ENCODE results near the gene TUBB1. TPM values are rescaled to one million over a fixed set of nuclear protein-coding genes. Genes with fewer than 3 reads are reported as not detected.

Gene TUBB1
- total RNA-seq, 1 donor from 2014 or later: not detected

- H3K36me3 ChIP-seq (ENCODE audit: control insufficient read depth, insufficient read depth, low read length): peaks cover 4% of the 10 kb centered on the region
- TF ChIP-seq CTCF (IDR thresholded peaks at IDR 0.05; ENCODE audit: insufficient read depth, low read length, poor library complexity, severe bottlenecking): no peak
These were observed 26.3 kb upstream of the TUBB1 start for GRCh38 chr20:58992911-58993310.

GRCh38 chr20:58993332-58994248 is 25.6 kb upstream of the TUBB1 start:
- Histone ChIP-seq H3K4me3 (ENCODE audit: low read depth, low read length) (no peak overlapping the region), H3K36me3 (ENCODE audit: control insufficient read depth, insufficient read depth, low read length) (peaks cover 4% of the 10 kb centered on the region), H3K27me3 (ENCODE audit: control insufficient read depth, insufficient read depth, low read length) (no peaks in the 10 kb centered on the region)
- TF ChIP-seq CTCF (IDR thresholded peaks at IDR 0.05; ENCODE audit: insufficient read depth, low read length, poor library complexity, severe bottlenecking): no peak
- DNase-seq (ENCODE audit: low read depth): no peak

More at GRCh38 chr20:58992911-58993310, 26.3 kb upstream of the TUBB1 start:
- H3K4me3 ChIP-seq (ENCODE audit: low read depth, low read length): no peak overlapping the region
- DNase-seq (ENCODE audit: low read depth): no peak
- H3K27me3 ChIP-seq (ENCODE audit: control insufficient read depth, insufficient read depth, low read length): no peaks in the 10 kb centered on the region

- Histone ChIP-seq H3K27me3 (ENCODE audit: control insufficient read depth, insufficient read depth, low read length) (no peaks in the 10 kb centered on the region), H3K36me3 (ENCODE audit: control insufficient read depth, insufficient read depth, low read length) (peaks cover 4% of the 10 kb centered on the region), H3K4me3 (ENCODE audit: low read depth, low read length) (no peak overlapping the region)
- no peak for TF ChIP-seq CTCF (IDR thresholded peaks at IDR 0.05; ENCODE audit: insufficient read depth, low read length, poor library complexity, severe bottlenecking)
- no peak for DNase-seq (ENCODE audit: low read depth)
These were observed 24.7 kb upstream of the TUBB1 start for GRCh38 chr20:58994390-58995159.

- DNase-seq (ENCODE audit: low read depth): peak; percentile 54
- H3K4me3 ChIP-seq (ENCODE audit: low read depth, low read length): no peak overlapping the region
- H3K36me3 ChIP-seq (ENCODE audit: control insufficient read depth, insufficient read depth, low read length): peaks cover 4% of the 10 kb centered on the region
- no peak for TF ChIP-seq CTCF (IDR thresholded peaks at IDR 0.05; ENCODE audit: insufficient read depth, low read length, poor library complexity, severe bottlenecking)
- H3K27me3 ChIP-seq (ENCODE audit: control insufficient read depth, insufficient read depth, low read length): no peaks in the 10 kb centered on the region
These were observed 23.6 kb upstream of the TUBB1 start for GRCh38 chr20:58995461-58996225.

GRCh38 chr20:58996226-58996611 is 23.0 kb upstream of the TUBB1 start:
- DNase-seq (ENCODE audit: low read depth): no peak
- no peak for TF ChIP-seq CTCF (IDR thresholded peaks at IDR 0.05; ENCODE audit: insufficient read depth, low read length, poor library complexity, severe bottlenecking)
- Histone ChIP-seq H3K4me3 (ENCODE audit: low read depth, low read length) (no peak overlapping the region), H3K27me3 (ENCODE audit: control insufficient read depth, insufficient read depth, low read length) (no peaks in the 10 kb centered on the region), H3K36me3 (ENCODE audit: control insufficient read depth, insufficient read depth, low read length) (peaks cover 4% of the 10 kb centered on the region)

Measured in kidney epithelial cell (primary cell).